Astrocyte of the cerebellum (primary cell): ENCODE data around the gene CTDNEP1.

Experiments used
- DNase-seq: peaks from one replicate; pipeline ENCODE4 v3.0.0-alpha.2; 2011; ENCODE audit warnings: low read depth
- H3K4me3 ChIP-seq: 2 replicates; pipeline ENCODE4 v1.5.1; 2011; ENCODE audit warnings: mild to moderate bottlenecking, low read depth, low read length, moderate library complexity
- CTCF ChIP-seq: IDR thresholded peaks from 2 replicates; pipeline ENCODE4 v1.5.1; 2012; ENCODE audit warnings: low read length, low read depth, moderate library complexity, mild to moderate bottlenecking; ENCODE audit errors: missing control alignments
- in situ Hi-C: cut with HindIII; loops from 2 replicates; pipeline ENCODE4 v1.10.0; 2017; ENCODE audit warnings: low sequenced_read_pairs

CTDNEP1 gene

GRCh38 chr17:7261379-7262191 lies 10.1 kb upstream of the CTDNEP1 start:
- in situ Hi-C loops: no loop called here
- peak overlapping the region; percentile 27 for H3K4me3 ChIP-seq
- no peak for DNase-seq
- no peak for TF ChIP-seq CTCF

GRCh38 chr17:7260651-7261378 lies 9.3 kb upstream of the CTDNEP1 start:
- DNase-seq: no peak
- in situ Hi-C loops: no loop called here
- peak overlapping the region; percentile 27 for H3K4me3 ChIP-seq
- no peak for TF ChIP-seq CTCF

- no peak for DNase-seq
- no peak for TF ChIP-seq CTCF
- H3K4me3 ChIP-seq: no peak overlapping the region
- in situ Hi-C loops: no loop called here
Measured at GRCh38 chr17:7260151-7260550, 8.6 kb upstream of the CTDNEP1 start.

GRCh38 chr17:7259555-7259889 lies 8.0 kb upstream of the CTDNEP1 start:
- no peak overlapping the region for H3K4me3 ChIP-seq
- no peak for TF ChIP-seq CTCF
- in situ Hi-C loops: no loop called here
- no peak for DNase-seq

- no peak for DNase-seq
- TF ChIP-seq CTCF: no peak
- in situ Hi-C loops: no loop called here
- no peak overlapping the region for H3K4me3 ChIP-seq
Measured at GRCh38 chr17:7258731-7259554, 7.4 kb upstream of the CTDNEP1 start.

GRCh38 chr17:7256766-7257456 lies 5.4 kb upstream of the CTDNEP1 start:
- no peak for DNase-seq
- no peak for TF ChIP-seq CTCF
- in situ Hi-C loops: no loop called here
- H3K4me3 ChIP-seq: no peak overlapping the region
